Hepatic stellate cell (primary cell): ENCODE data around the gene CLEC11A.
A peak's percentile ranks its signal among the peaks of the same experiment; 100 is the strongest.
"Not testable (repeated sequence)": the region's sequence is repeated elsewhere in the genome, so short reads cannot be mapped to it uniquely, and the experiment has no call there.

Experiments
- DNase-seq: peaks from one replicate; pipeline ENCODE4 v3.0.0; 2011; ENCODE audit warnings: low spot score

The CLEC11A gene

GRCh38 chr19:50723735-50724521 is 764 bp downstream of the CLEC11A start:
- no peak for DNase-seq

- DNase-seq: peak; percentile 100
Measured at GRCh38 chr19:50724522-50725217, 1.5 kb downstream of the CLEC11A start.

- no peak for DNase-seq
Measured at GRCh38 chr19:50725218-50725910, 2.2 kb downstream of the CLEC11A start.

DNA sequence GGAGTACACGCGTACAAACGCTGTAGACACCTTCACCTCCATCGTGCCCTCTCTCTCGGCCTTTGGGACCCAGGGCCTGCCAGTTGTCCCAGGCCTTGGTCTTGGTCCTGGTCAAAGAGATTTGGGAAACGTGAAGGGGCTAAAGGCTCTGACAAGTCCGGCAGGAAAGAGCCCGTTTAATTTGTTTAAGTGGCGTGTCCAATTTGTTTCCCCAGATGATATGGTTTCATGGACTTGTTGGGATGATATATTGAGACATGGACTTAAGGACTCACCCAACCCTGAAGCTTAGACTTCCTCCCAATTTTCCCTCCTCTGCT is 2.7 kb downstream of the CLEC11A start:
- no peak for DNase-seq

DNA sequence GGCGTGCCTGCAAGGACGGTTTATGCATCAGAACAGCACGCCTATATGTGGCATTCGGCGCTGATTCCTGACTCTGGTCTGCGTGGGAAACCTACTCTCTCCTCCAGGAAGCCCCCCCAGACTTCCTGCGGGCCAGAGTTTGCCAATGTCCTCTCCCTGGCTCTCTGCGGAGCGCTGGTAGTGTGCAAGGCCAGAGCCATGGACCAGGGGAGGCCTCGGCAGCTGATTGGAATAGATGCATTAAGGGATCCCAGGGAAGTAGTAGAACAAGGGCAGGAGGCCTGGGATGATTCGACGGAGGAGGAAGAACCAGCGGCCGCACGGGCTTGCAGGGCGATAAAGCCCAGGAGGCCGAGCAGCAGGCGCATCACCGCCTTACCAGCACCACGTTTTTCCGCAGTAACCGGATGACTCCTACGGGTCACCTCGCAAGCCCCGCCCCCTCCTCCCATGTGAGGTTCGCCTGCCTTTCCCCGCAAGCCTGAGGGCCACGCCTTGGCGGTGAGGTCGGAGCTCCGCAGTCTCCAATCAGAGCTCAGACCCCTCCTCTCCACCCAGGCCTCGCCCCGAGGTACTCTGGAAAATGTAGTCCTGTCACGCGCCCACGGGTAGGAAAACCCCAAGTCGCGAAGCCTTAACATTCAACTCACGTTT is 5.0 kb downstream of the CLEC11A start:
- peak; percentile 59 for DNase-seq

DNA sequence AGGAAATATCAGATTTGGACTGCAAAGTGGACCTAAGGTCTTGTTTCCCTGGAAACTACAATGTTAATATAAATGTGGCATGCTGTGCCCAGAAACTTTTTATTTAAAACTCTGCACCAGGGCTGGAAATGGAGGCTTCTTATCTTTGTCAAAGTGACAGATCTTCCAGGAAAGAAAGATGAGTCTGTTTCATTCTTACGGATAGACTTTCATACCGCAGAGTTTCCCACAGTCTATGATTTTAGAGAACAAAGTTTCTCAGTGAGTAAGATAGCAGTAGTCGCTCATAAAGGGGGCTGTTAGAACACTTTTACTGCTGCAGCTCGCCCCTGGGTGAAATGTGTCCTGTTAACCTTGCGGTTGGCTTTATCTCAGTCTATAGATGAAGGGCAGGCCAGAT is 6.7 kb downstream of the CLEC11A start:
- DNase-seq: no peak

DNA sequence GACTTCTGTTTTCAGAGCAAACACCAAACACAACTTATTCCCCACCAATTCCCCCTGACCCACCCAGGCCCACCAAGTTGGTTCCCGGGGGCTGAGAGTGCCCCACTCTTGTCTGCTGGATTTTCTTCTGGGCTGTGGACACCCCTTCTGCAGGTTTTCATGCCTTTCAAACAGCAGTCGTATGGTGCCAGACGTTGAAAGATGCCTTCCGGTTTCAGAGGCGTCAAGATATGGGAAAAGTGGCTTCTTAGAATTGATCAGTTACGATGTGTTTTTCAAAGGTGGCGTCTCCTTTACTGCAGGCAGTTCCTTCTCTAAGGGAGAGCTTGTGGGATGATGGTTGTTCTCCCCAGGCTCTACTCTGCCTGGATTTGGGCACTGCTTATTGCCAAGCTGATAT is 12.7 kb downstream of the CLEC11A start:
- DNase-seq: no peak

DNA sequence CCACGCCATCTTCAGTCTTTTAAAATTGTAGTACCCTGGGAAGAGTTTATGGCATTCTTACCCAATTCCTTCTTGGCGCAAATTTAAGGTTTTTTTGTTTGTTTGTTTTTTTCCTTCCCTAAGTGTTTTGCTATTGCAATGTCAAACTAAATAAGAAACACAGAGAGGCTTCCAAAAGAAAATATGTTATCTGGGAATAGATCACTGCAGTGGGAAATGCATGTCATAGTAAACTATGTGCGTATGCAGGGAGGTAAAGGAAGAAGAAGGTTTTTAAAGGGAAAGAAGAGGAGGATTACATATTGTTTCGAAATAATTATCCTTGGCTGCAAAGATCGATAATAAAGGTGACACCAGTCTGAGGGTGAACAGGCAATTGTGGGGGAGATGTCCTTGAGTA is 13.2 kb downstream of the CLEC11A start:
- no peak for DNase-seq

DNA sequence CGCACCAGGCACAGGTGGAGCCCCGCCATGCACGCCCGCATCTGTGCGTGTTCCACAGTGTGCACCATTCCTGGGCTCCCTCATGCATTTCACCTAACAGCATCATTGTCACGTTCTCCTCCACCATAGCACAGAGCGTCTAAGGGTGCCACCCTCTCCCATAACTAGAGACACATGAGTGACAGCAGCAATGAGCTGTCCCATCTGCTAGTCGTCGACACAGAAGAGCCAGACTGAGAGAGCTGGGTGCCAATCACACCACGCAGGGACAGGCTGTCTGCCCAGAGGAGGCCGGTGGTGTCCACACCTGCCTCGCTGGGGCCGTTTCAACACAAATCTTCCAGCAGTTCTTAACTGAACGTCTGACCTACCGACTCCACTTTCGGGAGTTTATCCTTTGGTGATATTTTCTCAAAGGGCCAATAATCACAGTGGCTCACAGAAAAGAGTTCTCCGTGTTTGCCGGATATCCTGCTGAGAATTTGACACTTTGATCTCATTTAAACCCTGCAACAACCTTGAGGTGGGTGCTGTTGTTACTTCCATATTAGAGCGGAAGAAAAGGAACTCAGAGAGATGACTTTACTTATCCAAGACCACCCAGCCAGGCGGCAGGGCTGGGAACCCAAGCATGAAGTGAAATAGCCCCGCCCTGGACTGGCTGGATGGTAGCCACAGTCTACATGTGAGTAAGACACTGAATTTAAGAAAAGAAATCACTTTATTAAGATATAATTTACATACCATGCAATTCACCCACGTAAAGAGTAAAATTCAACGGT is 16.2 kb downstream of the CLEC11A start:
- no peak for DNase-seq

- no peak for DNase-seq
Measured at GRCh38 chr19:50739914-50740426, 16.8 kb downstream of the CLEC11A start.

DNA sequence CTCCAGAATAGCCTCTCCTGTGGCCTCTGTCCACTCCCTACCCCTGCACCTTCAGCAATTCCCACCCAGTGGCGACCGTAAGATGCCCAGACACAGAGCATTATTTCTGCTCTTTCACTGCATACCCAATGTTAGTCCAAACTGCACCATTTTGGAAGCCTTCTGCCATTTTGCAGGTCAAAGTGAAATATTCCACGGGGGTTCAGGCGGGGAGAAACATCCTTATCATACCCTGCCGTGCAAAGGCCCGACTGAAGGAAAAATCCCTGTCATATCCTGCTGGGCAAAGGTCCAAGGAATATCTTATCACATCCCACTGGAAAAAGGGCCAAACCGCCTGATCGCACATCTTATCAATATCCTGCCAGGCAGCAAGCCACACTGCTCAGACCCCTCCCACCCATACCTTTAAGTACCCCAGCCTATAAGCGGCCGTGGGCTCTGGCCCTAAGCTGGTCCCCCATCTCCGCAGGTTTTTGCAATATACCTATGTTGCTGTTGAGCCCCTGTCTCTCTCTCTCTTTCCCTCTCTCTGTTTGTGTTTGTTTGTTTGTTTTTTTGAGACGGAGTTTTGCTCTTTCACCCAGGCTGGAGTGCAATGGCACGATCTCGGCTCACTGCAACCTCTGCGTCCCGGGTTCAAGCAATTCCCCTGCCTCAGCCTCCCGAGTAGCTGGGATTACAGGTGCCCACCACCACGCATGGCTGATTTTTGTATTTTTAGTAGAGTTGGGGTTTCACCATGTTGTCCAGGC is 18.2 kb downstream of the CLEC11A start:
- no peak for DNase-seq

DNA sequence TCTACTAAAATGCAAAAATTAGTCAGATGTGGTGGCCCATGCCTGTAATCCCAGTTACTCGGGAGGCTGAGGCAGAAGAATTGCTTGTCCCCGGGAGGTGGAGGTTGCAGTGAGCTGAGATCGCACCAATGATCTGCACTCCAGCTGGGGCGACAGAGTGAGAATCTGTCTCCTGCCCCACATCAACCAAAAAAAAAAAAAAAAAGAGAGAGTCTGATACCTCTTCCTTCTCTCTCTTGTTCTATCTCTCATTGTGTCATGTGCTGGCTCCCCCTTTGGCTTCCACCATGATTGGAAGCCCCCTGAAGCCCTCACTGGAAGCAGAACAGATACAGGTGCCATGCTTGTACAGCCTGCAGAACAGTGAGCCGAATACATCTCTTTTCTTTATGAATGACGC is 20.4 kb downstream of the CLEC11A start:
- no peak for DNase-seq

- DNase-seq: no peak
Measured at GRCh38 chr19:50745221-50745620, 22.1 kb downstream of the CLEC11A start.

DNA sequence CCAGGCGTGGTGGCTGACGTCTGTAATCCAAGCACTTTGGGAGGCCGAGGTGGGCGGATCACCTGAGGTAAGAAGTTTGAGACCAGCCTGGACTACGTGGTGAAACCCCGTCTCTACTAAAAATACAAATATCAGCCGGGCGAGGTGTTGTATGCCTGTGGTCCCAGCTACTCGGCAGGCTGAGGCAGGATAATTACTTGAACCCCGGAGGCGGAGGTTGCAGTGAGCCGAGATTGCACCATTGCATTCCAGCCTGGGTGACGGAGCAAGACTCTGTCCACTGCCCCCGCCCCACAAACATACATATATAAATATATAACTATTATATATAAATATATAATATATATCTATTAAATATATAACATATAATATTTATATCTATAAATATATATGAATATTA is 24.0 kb downstream of the CLEC11A start:
- not testable (repeated sequence) for DNase-seq

DNA sequence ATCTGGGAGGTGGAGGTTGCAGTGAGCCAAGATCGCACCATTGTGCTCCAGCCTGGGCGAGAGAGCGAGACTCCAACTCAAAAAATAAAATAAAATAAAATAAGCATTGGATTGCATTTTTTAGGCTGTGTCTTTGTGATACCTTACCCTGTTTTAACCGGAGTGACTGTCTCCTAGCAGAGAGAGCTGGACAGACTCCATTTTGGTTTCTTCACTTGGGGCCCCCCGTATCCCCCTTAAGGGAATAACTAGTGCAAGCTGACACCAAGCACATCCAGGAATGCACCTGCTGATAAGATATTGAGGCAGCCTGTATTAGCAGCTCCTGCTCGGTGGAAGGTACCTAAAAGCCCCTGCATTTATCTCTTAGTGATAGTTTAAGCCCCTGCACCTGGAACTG is 26.3 kb downstream of the CLEC11A start:
- no peak for DNase-seq

DNA sequence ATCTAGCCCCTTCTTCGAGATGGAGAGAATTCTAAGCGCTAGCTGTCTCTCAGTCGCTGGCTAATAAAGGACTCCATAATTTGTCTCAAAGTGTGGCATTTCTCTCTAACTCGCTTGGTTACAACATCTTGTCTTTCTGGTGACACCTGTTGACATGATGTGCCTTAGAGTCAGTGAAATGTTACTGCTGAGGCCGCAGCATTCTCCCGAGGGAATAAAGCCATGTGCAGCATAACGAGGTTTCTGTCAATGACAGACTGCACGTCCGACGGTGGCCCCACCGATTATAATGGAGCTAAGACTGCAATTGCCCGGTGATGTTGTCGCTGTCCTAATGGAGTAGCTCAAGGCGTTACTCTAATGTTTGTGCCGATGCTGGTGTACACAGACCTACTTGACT is 26.8 kb downstream of the CLEC11A start:
- no peak for DNase-seq

DNA sequence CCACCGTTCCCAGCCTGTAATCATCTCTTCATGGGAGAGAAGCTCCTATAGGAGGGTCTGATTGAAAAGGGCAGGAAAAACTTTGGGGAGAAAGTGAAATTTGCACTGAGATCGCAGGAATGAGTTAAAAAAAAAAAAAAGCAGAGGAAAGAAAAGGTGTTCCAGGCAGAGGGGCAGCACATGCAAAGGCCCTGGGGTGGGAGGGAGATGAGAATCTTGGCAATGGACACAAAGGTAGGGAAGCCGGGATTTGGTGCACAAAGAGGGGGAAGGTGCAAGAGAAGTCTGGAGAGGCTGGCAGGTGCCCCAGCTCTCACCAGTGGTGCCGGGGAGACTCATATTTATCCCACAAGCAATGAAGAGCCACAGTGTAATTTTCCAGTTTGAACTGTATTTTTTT is 30.7 kb downstream of the CLEC11A start:
- no peak for DNase-seq

- DNase-seq: not testable (repeated sequence)
Measured at GRCh38 chr19:50756244-50756643, 33.1 kb downstream of the CLEC11A start.

GRCh38 chr19:50757624-50758023 is 34.5 kb downstream of the CLEC11A start:
- DNase-seq: not testable (repeated sequence)

- not testable (repeated sequence) for DNase-seq
Measured at GRCh38 chr19:50759076-50759475, 35.9 kb downstream of the CLEC11A start.

- DNase-seq: peak; percentile 25
Measured at GRCh38 chr19:50759886-50760285, 36.7 kb downstream of the CLEC11A start.
